ENCODE measurements around the gene ERLIN1.

ERLIN1 gene

GRCh38 chr10:100148353-100149211 is 37.2 kb downstream of the ERLIN1 start:
- POLR2A ChIA-PET = interaction anchor here (0.6 kb wide), 1 partner anchor 47 kb away, joined by 3 read pairs; no protein-coding TSS in a partner anchor
- H3K36me3 ChIP-seq (ENCODE audit: control insufficient read depth in 2 of 2, insufficient read depth in 1 of 2, low read length in 2 of 2) = peaks cover 10 to 30% of the 10 kb centered on the region in 2 experiments; a peak in 2 of 3 replicates
- TF ChIP-seq ZNF157 (tag by site-specific recombination; IDR thresholded peaks at IDR 0.05) = no peak
- no peak for TF ChIP-seq ZNF214 (tag by site-specific recombination; IDR thresholded peaks at IDR 0.05; ENCODE audit: borderline replicate concordance)
- TF ChIP-seq ZNF677 (tag by site-specific recombination; IDR thresholded peaks at IDR 0.05) = no peak
- TF ChIP-seq ZFP41 (tag by site-specific recombination; IDR thresholded peaks at IDR 0.05; ENCODE audit: borderline replicate concordance) = no peak
- peak; percentile 70 for TF ChIP-seq ZBTB17 (tag by site-specific recombination; IDR thresholded peaks at IDR 0.05)
- TF ChIP-seq KLF8 (tag by site-specific recombination; IDR thresholded peaks at IDR 0.05) = no peak
- no peak for TF ChIP-seq FEZF1 (tag by site-specific recombination; IDR thresholded peaks at IDR 0.05)
- TF ChIP-seq ZNF223 (tag by site-specific recombination; IDR thresholded peaks at IDR 0.05) = no peak
- no peak for TF ChIP-seq ZFP3 (tag by site-specific recombination; IDR thresholded peaks at IDR 0.05; ENCODE audit: low read depth)
- TF ChIP-seq ZNF239 (tag by site-specific recombination; IDR thresholded peaks at IDR 0.05) = no peak
- no peak for TF ChIP-seq ZNF426 (tag by site-specific recombination; IDR thresholded peaks at IDR 0.05)
- no peak for TF ChIP-seq ZNF548 (tag by site-specific recombination; IDR thresholded peaks at IDR 0.05)
- TF ChIP-seq PRDM4 (tag by site-specific recombination; IDR thresholded peaks at IDR 0.05) = no peak
- no peak for TF ChIP-seq ZNF624 (tag by site-specific recombination; IDR thresholded peaks at IDR 0.05)
- TF ChIP-seq ZNF658 (tag by site-specific recombination; IDR thresholded peaks at IDR 0.05) = no peak
- no peak for TF ChIP-seq ZNF211 (tag by site-specific recombination; IDR thresholded peaks at IDR 0.05; ENCODE audit: low read depth)
- TF ChIP-seq ZNF221 (tag by site-specific recombination; IDR thresholded peaks at IDR 0.05; ENCODE audit: borderline replicate concordance) = no peak
- TF ChIP-seq SP2 (tag by site-specific recombination; IDR thresholded peaks at IDR 0.05) = no peak
- peak; percentile 16; the same call in 1 of the 2 replicates for TF ChIP-seq EGR2 (tag by site-specific recombination; IDR thresholded peaks at IDR 0.05; ENCODE audit: low read depth)
- no peak for TF ChIP-seq ZNF777 (tag by site-specific recombination; IDR thresholded peaks at IDR 0.05; ENCODE audit: borderline replicate concordance)
- TF ChIP-seq ZNF366 (tag by site-specific recombination; conservative IDR thresholded peaks at IDR 0.05) = 0 out of 2 replicates have a peak, but pooled peaks have one; percentile 32
- TF ChIP-seq ZNF184 (tag by site-specific recombination; IDR thresholded peaks at IDR 0.05) = 0 out of 2 replicates have a peak, but pooled peaks have one; percentile 61
- TF ChIP-seq ZFHX2 (tag by site-specific recombination; conservative IDR thresholded peaks at IDR 0.05) = peak; percentile 64
- TF ChIP-seq ATF2 (tag by site-specific recombination; IDR thresholded peaks at IDR 0.05; ENCODE audit: low read depth) = no peak
- no peak for TF ChIP-seq ZXDB (tag by site-specific recombination; IDR thresholded peaks at IDR 0.05)
- no peak for TF ChIP-seq ZBTB8A (tag by site-specific recombination; IDR thresholded peaks at IDR 0.05)
- no peak for TF ChIP-seq ZNF791 (tag by site-specific recombination; IDR thresholded peaks at IDR 0.05)
- TF ChIP-seq ZNF530 (tag by site-specific recombination; IDR thresholded peaks at IDR 0.05; ENCODE audit: low read depth) = no peak
- no peak for TF ChIP-seq ZNF302 (tag by site-specific recombination; IDR thresholded peaks at IDR 0.05; ENCODE audit: low read depth)
- TF ChIP-seq ZNF391 (tag by site-specific recombination; IDR thresholded peaks at IDR 0.05; ENCODE audit: borderline replicate concordance, low read depth) = no peak
- TF ChIP-seq ZNF626 (tag by site-specific recombination; IDR thresholded peaks at IDR 0.05) = no peak
- no peak for TF ChIP-seq ZFP69B (tag by site-specific recombination; IDR thresholded peaks at IDR 0.05)
- TF ChIP-seq KLF16 (tag by site-specific recombination; IDR thresholded peaks at IDR 0.05) = no peak
- no peak for TF ChIP-seq ZNF292 (tag by site-specific recombination; IDR thresholded peaks at IDR 0.05; ENCODE audit: borderline replicate concordance, low read depth)
- TF ChIP-seq AEBP2 (tag by site-specific recombination; IDR thresholded peaks at IDR 0.05; ENCODE audit: borderline replicate concordance) = no peak

More at GRCh38 chr10:100148353-100149211, 37.2 kb downstream of the ERLIN1 start:
- Histone ChIP-seq H3K4me1 (ENCODE audit: control insufficient read depth, insufficient read depth, low read length) (no peaks in the 10 kb centered on the region), H3K27ac (ENCODE audit: extremely low read depth, low read depth, low read length) (no peak overlapping the region), H3K4me3 (ENCODE audit: low read depth, low read length) (no peak overlapping the region), H3K9me3 (ENCODE audit: control insufficient read depth, insufficient read depth, low read depth, low read length) (no peaks in the 10 kb centered on the region)
- CTCF ChIA-PET = interaction anchor here (0.7 kb wide), 1 partner anchor 299 kb away, joined by 3 read pairs; no protein-coding TSS in a partner anchor

Data from HEK293 (cell line).